Ovary (tissue), 3 donors: Measurements from ENCODE around the gene SCAMP4.

Experiments used
- CTCF ChIP-seq, 3 donors: fragments of 450-650 bp in 2 of 3; fragments of 200-600 bp in 1 of 3; IDR thresholded peaks; one replicate each; pipeline versions ENCODE4 v1.5.1 to v1.8.0; 2016 to 2022; ENCODE audit warnings: antibody characterized with exemption in 3 of 3, mild to moderate bottlenecking in 1 of 3
- EP300 ChIP-seq: sonication (generic); formaldehyde crosslinking; IDR thresholded peaks from one replicate; pipeline ENCODE4 v1.6.1; 2017; ENCODE audit warnings: antibody characterized with exemption
- POLR2A ChIP-seq: fragments of 450-650 bp; IDR thresholded peaks from one replicate; pipeline ENCODE4 v1.6.1; 2017; ENCODE audit warnings: antibody characterized with exemption, mild to moderate bottlenecking, moderate library complexity
- donor health status: DM: no; HTN: no; CAD: no.

GRCh38 chr19:1871140-1871597 is 34.0 kb upstream of the SCAMP4 start:
- no peak for TF ChIP-seq POLR2A
- TF ChIP-seq EP300, result no peak
- TF ChIP-seq CTCF (IDR thresholded peaks at IDR 0.05), result no peak
